HG02943 (cell line): Measurements from ENCODE around the gene PIK3IP1.

Source experiments
- ATAC-seq: cut with Tn5 transposase; IDR thresholded peaks from one replicate; pipeline ENCODE4 v1.9.1; 2021; ENCODE audit warnings: mild to moderate bottlenecking, low read depth, moderate library complexity; ENCODE audit not compliant: unreplicated experiment

Gene PIK3IP1

DNA sequence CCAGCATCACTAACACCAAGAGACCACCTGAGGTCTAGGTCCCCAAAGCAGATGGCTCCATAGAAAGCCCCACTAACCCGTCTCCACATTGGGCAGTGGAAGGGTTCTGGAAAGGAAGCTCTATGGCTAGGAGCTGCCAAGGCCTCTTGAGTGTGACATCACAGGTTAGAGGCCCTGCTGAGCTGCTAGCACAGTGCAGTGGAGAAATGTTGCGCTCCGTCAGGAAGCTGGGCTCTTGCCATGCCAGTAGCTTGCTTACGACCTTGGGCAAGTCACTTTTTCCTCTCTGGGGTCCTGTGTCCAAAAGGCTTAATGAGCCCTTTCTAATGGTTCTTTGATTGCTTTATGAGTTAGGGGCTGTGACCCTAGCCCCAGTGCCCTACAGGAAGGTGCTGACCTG, 10.6 kb downstream of the PIK3IP1 start:
- ATAC-seq: no peak

DNA sequence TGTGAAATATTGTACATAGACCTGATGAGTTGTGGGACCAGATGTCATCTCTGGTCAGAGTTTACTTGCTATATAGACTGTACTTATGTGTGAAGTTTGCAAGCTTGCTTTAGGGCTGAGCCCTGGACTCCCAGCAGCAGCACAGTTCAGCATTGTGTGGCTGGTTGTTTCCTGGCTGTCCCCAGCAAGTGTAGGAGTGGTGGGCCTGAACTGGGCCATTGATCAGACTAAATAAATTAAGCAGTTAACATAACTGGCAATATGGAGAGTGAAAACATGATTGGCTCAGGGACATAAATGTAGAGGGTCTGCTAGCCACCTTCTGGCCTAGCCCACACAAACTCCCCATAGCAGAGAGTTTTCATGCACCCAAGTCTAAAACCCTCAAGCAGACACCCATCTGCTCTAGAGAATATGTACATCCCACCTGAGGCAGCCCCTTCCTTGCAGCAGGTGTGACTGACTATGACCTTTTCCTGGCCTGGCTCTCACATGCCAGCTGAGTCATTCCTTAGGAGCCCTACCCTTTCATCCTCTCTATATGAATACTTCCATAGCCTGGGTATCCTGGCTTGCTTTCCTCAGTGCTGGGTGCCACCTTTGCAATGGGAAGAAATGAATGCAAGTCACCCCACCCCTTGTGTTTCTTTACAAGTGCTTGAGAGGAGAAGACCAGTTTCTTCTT, 12.3 kb downstream of the PIK3IP1 start:
- no peak for ATAC-seq

DNA sequence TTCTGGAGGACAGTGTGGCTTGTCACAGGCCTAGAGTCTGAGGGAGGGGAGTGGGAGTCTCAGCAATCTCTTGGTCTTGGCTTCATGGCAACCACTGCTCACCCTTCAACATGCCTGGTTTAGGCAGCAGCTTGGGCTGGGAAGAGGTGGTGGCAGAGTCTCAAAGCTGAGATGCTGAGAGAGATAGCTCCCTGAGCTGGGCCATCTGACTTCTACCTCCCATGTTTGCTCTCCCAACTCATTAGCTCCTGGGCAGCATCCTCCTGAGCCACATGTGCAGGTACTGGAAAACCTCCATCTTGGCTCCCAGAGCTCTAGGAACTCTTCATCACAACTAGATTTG, 13.0 kb downstream of the PIK3IP1 start:
- ATAC-seq: no peak

DNA sequence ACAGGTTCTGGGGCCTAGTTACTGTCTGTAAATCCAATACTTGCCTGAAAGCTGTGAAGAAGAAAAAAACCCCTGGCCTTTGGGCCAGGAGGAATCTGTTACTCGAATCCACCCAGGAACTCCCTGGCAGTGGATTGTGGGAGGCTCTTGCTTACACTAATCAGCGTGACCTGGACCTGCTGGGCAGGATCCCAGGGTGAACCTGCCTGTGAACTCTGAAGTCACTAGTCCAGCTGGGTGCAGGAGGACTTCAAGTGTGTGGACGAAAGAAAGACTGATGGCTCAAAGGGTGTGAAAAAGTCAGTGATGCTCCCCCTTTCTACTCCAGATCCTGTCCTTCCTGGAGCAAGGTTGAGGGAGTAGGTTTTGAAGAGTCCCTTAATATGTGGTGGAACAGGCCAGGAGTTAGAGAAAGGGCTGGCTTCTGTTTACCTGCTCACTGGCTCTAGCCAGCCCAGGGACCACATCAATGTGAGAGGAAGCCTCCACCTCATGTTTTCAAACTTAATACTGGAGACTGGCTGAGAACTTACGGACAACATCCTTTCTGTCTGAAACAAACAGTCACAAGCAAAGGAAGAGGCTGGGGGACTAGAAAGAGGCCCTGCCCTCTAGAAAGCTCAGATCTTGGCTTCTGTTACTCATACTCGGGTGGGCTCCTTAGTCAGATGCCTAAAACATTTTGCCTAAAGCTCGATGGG, 13.5 kb downstream of the PIK3IP1 start:
- ATAC-seq: no peak

DNA sequence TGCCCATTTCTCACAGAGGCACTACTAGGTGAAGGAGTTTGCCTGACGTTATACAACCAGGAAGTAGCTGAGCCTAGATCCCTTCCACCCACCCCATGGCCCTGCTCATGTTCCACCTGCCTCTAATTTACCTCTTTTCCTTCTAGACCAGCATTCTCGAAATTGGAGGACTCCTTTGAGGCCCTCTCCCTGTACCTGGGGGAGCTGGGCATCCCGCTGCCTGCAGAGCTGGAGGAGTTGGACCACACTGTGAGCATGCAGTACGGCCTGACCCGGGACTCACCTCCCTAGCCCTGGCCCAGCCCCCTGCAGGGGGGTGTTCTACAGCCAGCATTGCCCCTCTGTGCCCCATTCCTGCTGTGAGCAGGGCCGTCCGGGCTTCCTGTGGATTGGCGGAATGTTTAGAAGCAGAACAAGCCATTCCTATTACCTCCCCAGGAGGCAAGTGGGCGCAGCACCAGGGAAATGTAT, 14.1 kb downstream of the PIK3IP1 start:
- no peak for ATAC-seq

DNA sequence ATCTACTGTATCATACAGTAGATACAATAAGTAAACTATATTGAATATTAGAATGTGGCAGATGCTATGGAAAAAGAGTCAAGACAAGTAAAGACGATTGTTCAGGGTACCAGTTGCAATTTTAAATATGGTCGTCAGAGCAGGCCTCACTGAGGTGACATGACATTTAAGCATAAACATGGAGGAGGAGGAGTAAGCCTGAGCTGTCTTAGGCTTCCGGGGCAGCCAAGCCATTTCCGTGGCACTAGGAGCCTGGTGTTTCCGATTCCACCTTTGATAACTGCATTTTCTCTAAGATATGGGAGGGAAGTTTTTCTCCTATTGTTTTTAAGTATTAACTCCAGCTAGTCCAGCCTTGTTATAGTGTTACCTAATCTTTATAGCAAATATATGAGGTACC, 14.5 kb downstream of the PIK3IP1 start:
- ATAC-seq: no peak

DNA sequence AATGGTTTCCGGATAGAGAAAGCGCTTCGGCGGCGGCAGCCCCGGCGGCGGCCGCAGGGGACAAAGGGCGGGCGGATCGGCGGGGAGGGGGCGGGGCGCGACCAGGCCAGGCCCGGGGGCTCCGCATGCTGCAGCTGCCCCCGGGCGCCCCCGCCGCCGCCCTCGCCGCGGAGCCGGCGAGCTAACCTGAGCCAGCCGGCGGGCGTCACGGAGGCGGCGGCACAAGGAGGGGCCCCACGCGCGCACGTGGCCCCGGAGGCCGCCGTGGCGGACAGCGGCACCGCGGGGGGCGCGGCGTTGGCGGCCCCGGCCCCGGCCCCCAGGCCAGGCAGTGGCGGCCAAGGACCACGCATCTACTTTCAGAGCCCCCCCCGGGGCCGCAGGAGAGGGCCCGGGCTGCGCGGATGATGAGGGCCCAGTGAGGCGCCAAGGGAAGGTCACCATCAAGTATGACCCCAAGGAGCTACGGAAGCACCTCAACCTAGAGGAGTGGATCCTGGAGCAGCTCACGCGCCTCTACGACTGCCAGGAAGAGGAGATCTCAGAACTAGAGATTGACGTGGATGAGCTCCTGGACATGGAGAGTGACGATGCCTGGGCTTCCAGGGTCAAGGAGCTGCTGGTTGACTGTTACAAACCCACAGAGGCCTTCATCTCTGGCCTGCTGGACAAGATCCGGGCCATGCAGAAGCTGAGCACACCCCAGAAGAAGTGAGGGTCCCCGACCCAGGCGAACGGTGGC, 15.7 kb downstream of the PIK3IP1 start:
- no peak for ATAC-seq

DNA sequence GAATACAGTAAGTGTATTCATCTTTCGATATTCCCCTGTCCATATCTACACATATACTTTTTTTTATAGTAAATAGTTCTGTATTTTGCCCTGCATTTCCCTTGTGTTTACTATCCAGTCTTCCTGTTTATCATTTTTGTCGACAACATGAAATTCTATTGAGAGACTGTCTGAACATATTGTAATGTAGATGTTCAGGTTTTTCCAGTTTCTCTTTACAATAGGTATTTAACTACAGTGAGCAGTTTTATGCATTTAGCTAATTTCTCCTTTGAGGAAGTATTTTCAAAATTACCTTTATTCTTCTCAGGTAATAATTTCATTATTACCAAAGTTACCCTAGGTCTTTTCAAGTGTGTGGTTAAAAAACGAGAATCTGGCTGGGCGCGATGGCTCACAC, 16.7 kb downstream of the PIK3IP1 start:
- ATAC-seq: no peak

DNA sequence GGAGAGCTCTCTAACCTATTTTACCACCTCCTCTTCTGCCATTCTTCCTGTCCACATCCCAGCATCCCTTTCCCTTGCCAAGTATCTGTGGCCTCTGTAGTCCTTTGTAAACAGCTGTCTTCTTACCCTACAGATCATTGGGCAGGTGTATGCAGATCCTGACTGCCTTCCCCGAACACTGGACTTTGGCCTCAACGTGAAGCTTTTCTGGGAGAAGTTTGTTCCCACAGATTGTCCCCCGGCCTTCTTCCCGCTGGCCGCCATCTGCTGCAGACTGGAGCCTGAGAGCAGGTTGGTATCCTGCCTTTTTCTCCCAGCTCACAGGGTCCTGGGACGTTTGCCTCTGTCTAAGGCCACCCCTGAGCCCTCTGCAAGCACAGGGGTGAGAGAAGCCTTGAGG, 17.3 kb downstream of the PIK3IP1 start:
- ATAC-seq: no peak

DNA sequence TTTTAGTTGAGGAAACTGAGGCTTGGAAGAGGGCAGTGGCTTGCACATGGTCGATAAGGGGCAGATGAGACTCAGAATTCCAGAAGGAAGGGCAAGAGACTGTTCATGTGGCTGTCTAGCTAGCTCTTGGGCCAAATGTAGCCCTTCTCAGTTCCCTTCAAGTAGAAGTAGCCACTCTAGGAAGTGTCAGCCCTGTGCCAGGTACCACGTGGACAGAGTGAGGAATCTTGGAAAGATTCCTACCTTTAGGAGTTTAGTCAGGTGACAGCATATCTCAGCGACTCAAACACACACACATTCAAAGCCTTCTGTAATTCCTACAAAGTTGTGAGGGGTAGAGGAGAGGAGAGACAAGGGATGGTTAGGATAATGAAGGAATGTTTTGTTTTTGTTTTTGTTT, 18.3 kb downstream of the PIK3IP1 start:
- ATAC-seq: no peak

DNA sequence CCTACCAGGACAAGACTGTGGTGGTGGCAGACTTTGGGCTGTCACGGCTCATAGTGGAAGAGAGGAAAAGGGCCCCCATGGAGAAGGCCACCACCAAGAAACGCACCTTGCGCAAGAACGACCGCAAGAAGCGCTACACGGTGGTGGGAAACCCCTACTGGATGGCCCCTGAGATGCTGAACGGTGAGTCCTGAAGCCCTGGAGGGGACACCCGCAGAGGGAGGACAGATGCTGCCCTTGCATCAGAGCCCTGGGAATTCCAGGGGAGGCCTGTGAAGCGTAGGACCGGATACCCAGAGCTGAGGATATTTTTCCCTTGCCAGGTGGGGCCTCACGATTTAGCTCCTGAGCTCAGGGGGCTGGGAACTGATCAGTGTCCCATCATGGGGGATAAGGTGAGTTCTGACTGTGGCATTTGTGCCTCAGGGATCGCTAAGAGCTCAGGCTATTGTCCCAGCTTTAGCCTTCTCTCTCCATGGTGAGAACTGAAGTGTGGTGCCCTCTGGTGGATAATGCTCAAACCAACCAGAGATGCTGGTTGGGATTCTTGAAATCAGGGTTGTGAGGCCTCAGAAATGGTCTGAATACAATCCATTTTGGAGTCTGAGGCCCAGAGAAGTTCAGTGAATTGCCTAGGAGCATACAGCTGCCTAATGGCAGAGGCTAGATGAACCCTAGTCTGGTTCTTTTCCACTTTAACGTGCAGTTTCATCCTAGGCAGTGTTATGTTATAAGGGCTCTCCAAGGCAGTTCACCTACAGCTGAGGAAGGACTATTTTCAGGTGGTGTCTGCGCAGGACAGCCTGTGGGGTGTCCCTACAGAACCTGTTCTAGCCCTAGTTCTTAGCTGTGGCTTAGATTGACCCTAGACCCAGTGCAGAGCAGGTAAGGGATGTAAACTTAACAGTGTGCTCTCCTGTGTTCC, 19.5 kb downstream of the PIK3IP1 start:
- ATAC-seq: no peak

DNA sequence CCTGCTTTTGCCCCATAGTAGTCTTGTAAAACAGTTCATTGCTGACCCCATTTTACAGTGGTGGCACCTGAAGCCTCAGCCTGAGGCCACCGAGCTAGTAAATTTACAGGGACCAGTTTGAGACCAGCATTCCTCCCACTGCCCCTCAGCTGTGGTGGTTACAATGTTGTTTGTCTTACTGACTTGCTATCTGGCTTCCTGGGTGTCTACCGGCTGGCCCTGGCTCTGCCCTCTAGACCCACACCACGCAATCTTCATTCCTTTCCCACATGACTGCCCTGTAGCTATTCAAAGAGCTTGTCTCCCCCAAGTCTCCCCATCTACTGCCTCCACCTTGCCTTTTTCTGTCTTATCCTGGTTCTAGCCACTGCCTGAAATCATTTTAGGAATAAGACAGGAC, 20.8 kb downstream of the PIK3IP1 start:
- no peak for ATAC-seq

DNA sequence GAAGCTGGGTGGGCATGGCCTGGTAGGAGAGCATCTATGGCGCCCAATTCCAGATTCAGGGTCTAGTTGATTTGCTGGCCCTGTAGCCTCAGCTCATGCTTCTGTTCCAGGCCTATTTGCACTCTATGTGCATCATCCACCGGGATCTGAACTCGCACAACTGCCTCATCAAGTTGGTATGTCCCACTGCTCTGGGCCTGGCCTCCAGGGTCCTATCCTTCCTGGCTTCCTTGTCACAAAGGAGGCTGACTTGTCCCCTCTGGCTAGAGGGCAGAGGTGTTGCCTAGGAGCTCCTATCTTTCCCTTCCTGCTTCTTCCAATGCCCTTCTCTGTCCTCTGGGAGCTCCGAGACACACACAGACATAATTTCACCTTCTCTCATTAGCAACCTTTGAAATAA, 21.3 kb downstream of the PIK3IP1 start:
- ATAC-seq: no peak

DNA sequence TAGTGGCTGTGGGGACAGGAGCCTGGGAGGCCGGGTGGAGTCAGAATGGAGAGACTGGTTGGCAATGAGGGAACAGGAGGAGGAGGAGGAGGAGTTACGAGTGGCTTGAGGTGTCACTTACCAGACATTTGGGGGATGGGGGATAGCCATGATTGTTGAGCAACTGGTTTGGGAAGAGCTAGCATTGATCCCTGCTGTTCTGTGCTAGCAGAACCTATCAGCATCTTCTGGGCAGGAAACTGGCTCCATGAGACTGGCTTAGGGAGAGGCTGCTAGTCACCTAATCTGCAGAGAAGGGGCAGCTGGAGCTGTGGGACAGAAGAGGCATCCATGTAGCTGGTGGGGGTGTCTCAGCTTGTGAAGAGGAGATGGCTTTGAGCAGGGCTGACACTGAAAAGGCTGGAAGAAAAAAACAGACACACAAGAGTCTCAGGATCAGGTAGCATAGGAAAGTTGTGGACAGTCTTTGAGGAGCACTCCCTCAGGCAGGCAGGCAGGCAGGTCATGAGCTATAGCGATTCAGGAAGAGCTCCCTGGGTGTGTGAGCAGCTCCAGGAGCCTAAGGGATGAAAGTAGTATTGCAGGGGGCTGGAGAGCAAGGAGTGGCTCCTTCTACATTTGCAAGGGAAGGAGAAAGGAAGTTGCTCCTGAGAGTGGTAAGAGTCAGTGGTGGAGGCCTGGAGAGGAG, 22.3 kb downstream of the PIK3IP1 start:
- no peak for ATAC-seq

DNA sequence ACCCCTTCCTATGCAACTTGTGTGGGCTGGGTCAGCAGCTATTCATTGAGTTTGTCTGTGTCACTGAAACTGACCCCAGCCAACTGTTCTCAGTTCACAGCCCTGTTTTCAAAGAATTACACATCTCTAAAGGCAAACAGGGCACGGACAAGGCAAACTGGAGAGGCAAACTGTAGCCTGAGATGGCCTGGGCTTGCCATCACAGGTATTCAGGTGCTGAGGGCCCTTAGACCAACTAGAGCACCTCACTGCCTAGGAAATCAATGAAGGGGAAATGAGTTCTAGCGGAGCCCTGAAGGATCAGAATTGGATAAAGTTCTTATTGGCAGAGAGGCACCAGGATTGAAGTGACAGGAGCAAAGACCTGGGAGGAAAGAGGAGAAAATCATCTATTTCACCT, 24.0 kb downstream of the PIK3IP1 start:
- ATAC-seq: no peak

DNA sequence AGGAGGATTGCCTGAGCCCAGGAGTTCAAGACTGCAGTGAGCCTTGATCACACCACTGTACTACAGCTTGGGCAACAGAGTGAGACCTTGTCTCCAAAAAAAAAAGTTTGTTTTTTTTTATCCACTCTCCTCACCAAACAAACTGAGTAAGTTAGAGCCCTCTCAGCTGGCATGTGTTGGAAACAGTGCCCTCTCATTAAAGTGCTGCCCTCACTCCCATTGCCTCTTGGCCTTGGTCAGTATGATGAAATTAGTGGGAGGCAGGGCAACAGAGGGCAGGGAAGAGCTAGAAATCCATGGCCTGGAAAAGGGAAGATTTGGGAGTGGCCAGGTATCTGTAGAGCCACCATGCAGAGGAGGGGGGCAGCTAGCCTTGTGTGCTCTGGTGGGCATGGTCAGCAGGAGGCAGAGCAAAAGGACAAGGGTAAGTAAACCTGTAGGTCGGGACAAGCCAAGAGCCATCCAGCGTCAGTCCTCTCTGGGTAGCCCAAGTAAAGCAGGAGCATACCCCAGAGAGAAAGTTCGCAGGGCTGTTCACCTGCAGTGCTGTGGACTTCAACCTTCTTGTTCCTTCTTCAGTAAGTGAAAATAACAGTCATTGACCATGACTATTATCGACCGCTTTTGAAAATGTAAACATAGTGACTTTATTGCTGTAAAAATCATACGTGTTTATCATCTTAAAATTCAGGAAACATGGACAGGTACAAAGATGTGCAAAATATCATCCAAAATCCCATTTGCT, 28.2 kb downstream of the PIK3IP1 start:
- ATAC-seq: no peak

DNA sequence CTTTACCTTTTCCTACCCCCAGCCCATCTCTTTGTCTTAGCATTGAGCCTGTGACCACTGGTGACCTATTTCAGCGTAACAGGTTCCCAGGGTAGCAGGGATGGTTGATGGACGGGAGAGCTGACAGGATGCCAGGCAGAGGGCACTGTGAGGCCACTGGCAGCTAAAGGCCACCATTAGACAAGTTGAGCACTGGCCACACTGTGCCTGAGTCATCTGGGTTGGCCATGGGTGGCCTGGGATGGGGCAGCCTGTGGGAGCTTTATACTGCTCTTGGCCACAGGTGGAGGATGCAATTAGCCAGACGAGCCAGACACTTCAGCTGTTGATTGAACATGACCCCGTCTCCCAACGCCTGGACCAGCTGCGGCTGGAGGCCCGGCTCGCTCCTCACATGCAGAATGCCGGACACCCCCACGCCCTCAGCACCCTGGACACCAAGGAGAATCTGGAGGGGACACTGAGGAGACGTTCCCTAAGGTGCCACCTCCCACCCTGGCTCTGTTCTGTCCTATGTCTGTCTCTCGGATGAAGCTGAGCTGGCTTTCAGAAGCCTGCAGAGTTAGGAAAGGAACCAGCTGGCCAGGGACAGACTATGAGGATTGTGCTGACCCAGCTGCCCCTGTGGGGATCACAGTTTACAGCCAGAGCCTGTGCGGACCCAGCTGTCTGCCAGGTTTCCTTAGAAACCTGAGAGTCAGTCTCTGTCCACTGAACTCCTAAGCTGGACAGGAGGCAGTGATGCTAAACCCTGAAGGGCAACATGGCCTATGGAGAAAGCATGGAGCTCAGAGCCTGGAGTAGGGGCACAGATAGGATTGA, 29.8 kb downstream of the PIK3IP1 start:
- ATAC-seq: no peak

DNA sequence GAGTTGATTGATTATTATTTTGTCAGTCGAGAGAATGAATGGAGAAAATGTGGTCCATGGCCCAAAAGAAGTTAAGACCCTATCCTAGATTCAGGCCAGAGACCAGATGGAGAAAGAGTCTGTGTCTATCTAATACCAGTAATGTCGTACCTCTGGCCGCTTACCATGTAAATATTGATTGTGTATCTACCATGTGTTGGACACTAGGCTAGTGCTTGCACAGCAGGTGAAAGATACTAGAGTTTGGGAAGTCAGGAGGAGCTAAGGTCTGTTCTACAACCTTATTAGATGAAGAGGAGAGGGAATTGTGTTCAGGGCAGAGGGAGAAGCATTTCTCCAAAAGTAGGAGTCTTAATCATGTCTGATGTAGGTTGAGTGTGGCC, 31.8 kb downstream of the PIK3IP1 start:
- no peak for ATAC-seq
